Smooth muscle cell (in vitro differentiated cells): Measurements from ENCODE around the gene SLPI. TPM values are rescaled to one million over a fixed set of nuclear protein-coding genes. Genes with fewer than 3 reads are reported as not detected.

Experiments used
- DNase-seq: peaks from one replicate; lab custom pipeline; 2025; ENCODE audit not compliant: unreplicated experiment; lab: John Stamatoyannopoulos, UW
- H2AFZ ChIP-seq: fragments of 200-600 bp; sonication (generic); 2 replicates; pipeline ENCODE4 v1.6.0; 2016; ENCODE audit warnings: antibody characterized with exemption, low read depth, mild to moderate bottlenecking
- H3F3A ChIP-seq: fragments of 200-600 bp; sonication (generic); 2 replicates; pipeline ENCODE4 v1.6.0; 2017; ENCODE audit warnings: antibody characterized with exemption, low read depth
- H3K27ac ChIP-seq: fragments of 200-600 bp; sonication (generic); 2 replicates; pipeline ENCODE4 v1.5.1; 2016; ENCODE audit warnings: low read depth, mild to moderate bottlenecking
- H3K27me3 ChIP-seq: fragments of 200-600 bp; sonication (generic); 2 replicates; pipeline ENCODE4 v1.6.1; 2016; ENCODE audit warnings: low read depth, mild to moderate bottlenecking
- H3K36me3 ChIP-seq: fragments of 200-600 bp; sonication (generic); 2 replicates; pipeline ENCODE4 v1.5.1; 2016; ENCODE audit warnings: low read depth
- H3K4me1 ChIP-seq: fragments of 200-600 bp; sonication (generic); 2 replicates; pipeline ENCODE4 v1.5.1; 2016; ENCODE audit warnings: low read depth
- H3K4me2 ChIP-seq: fragments of 200-600 bp; sonication (generic); 2 replicates; pipeline ENCODE4 v1.6.0; 2016; ENCODE audit warnings: mild to moderate bottlenecking
- H3K4me3 ChIP-seq: fragments of 200-600 bp; sonication (generic); 2 replicates; pipeline ENCODE4 v1.5.1; 2016; ENCODE audit warnings: mild to moderate bottlenecking
- H3K79me2 ChIP-seq: fragments of 200-600 bp; sonication (generic); 2 replicates; pipeline ENCODE4 v1.6.0; 2016; ENCODE audit warnings: low read depth, mild to moderate bottlenecking
- H3K9ac ChIP-seq: fragments of 200-600 bp; sonication (generic); 2 replicates; pipeline ENCODE4 v1.6.0; 2016; ENCODE audit warnings: low read depth
- H3K9me3 ChIP-seq: fragments of 200-600 bp; sonication (generic); replicated peaks from 2 replicates; pipeline ENCODE4 v1.5.1; 2016; ENCODE audit warnings: low read depth
- H4K20me1 ChIP-seq: fragments of 200-600 bp; sonication (generic); 2 replicates; pipeline ENCODE4 v1.6.0; 2016; ENCODE audit warnings: low read depth
- WGBS: methylation state at CpG from one replicate; pipeline ENCODE4 v1.1.7; 2016; ENCODE audit warnings: low lambda C conversion rate; 5-methylcytosine and 5-hydroxymethylcytosine counted together
- polyA plus RNA-seq: library from polyadenylated mRNA; unstranded; fragments of >200 nt; fragmentation: Nextera tagmentation; extraction: Ambion mirVana; gene quantifications from 2 replicates; pipeline ENCODE4 v1.2.1, GENCODE V29; 2016
- total RNA-seq: library from RNA; depleted of rRNA; stranded (reverse); fragments of >200 nt; gene quantifications from 2 replicates; pipeline ENCODE4 v1.2.3, GENCODE V29; 2014
- TF ChIP-seq, protein P1 (sequence below): fragments of 200-600 bp; sonication (generic); IDR thresholded peaks from 2 replicates; pipeline ENCODE4 v1.5.1; 2017; ENCODE audit warnings: borderline replicate concordance, mild to moderate bottlenecking, antibody characterized with exemption; ENCODE audit not compliant: insufficient read depth, poor library complexity, severe bottlenecking

The SLPI gene
- total and polyA plus RNA-seq, 2 experiments from 2014 or later = 0.63 to 3.1 TPM

- no peak overlapping the region for H3K27ac ChIP-seq
- no peaks in the 10 kb centered on the region for H3K79me2 ChIP-seq
- WGBS = 91% methylated on average over 3 of the region's 3 CpGs
- DNase-seq = no peak
- H4K20me1 ChIP-seq = no peaks in the 10 kb centered on the region
- no peaks in the 10 kb centered on the region for H3K4me1 ChIP-seq
- TF ChIP-seq, protein P1, sequence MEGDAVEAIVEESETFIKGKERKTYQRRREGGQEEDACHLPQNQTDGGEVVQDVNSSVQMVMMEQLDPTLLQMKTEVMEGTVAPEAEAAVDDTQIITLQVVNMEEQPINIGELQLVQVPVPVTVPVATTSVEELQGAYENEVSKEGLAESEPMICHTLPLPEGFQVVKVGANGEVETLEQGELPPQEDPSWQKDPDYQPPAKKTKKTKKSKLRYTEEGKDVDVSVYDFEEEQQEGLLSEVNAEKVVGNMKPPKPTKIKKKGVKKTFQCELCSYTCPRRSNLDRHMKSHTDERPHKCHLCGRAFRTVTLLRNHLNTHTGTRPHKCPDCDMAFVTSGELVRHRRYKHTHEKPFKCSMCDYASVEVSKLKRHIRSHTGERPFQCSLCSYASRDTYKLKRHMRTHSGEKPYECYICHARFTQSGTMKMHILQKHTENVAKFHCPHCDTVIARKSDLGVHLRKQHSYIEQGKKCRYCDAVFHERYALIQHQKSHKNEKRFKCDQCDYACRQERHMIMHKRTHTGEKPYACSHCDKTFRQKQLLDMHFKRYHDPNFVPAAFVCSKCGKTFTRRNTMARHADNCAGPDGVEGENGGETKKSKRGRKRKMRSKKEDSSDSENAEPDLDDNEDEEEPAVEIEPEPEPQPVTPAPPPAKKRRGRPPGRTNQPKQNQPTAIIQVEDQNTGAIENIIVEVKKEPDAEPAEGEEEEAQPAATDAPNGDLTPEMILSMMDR = no peak
- no peaks in the 10 kb centered on the region for H3K36me3 ChIP-seq
- no peaks in the 10 kb centered on the region for H3F3A ChIP-seq
- H3K9me3 ChIP-seq = no peaks in the 10 kb centered on the region
- no peak overlapping the region for H3K4me3 ChIP-seq
- H3K9ac ChIP-seq = no peak overlapping the region
- no peak overlapping the region for H3K4me2 ChIP-seq
- H2AFZ ChIP-seq = no peak overlapping the region
- peaks cover 11% of the 10 kb centered on the region for H3K27me3 ChIP-seq
Observed at GRCh38 chr20:45269056-45269455, 14.7 kb upstream of the SLPI start.

GRCh38 chr20:45268531-45268930 lies 14.2 kb upstream of the SLPI start:
- WGBS = 80% methylated on average over 3 of the region's 3 CpGs
- DNase-seq = no peak
- H3K27ac ChIP-seq = no peak overlapping the region

DNA sequence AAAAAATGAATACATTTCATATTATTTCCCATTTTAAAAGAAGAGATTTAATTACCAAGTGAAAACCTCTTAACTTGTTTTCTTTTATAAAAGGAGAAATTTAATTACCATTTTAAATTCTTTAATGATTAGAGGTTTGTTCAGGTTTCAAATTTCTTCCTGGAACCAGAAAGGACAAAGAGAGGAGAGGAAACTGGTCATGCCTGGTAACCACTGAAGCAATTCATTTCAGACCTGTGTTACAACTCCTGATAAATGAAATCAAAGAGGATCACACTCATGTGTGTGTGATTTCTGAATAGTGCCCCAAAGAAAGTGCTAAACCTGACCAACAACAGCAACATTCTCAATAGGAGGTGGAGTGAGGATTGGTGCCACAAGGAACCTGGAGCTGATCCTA lies 12.6 kb upstream of the SLPI start:
- no peak for DNase-seq
- Histone ChIP-seq H3K79me2 (no peaks in the 10 kb centered on the region), H3K27me3 (peaks cover 11% of the 10 kb centered on the region), H2AFZ (no peak overlapping the region), H3K4me3 (no peak overlapping the region), H3K9ac (no peak overlapping the region), H3F3A (no peaks in the 10 kb centered on the region), H3K4me1 (no peaks in the 10 kb centered on the region), H4K20me1 (no peaks in the 10 kb centered on the region), H3K4me2 (no peak overlapping the region), H3K36me3 (no peaks in the 10 kb centered on the region), H3K9me3 (no peaks in the 10 kb centered on the region), H3K27ac (no peak overlapping the region)
- TF ChIP-seq, protein P1 = no peak

More at GRCh38 chr20:45268531-45268930, 14.2 kb upstream of the SLPI start:
- H3K79me2 ChIP-seq = no peaks in the 10 kb centered on the region
- H3K4me2 ChIP-seq = no peak overlapping the region
- no peaks in the 10 kb centered on the region for H3F3A ChIP-seq
- H3K9me3 ChIP-seq = no peaks in the 10 kb centered on the region
- no peak overlapping the region for H2AFZ ChIP-seq
- no peak overlapping the region for H3K9ac ChIP-seq
- H3K27me3 ChIP-seq = peaks cover 11% of the 10 kb centered on the region
- no peaks in the 10 kb centered on the region for H4K20me1 ChIP-seq
- TF ChIP-seq, protein P1 = no peak
- H3K36me3 ChIP-seq = no peaks in the 10 kb centered on the region
- no peak overlapping the region for H3K4me3 ChIP-seq
- no peaks in the 10 kb centered on the region for H3K4me1 ChIP-seq

DNA sequence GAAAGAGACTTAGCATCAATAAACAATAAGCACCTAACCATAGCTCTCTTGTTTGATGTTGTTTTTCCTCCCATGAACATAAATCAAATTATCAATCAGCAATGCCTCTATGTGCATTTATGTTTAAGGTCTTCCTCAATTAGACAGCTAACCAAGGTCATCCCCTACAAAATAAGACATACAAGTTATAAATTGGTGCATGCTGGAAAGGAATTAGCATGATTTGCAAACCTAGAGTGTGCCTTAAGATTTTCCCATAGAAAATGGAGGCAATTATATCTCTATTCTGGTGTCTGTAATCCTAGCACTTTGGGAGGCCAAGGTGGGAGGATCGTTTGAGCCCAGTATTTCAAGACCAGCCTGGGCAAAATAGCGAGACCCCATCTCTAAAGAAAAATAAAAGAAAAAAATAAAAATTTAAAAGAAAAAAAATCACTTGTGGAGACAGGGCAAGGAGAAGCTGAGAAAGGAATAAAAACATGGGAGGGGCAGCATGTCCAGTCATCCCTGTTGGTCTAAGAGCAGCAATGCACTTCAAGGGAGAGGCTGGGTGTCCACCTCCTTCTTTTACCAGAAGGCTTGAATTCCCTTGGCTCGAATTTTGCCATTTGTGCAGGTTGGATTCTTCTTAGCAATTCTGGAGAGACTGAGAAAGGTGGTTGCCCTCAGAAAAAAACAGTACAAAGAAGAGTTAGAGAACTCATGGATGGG lies 9.3 kb upstream of the SLPI start:
- H3K9ac ChIP-seq = no peak overlapping the region
- H3K79me2 ChIP-seq = no peaks in the 10 kb centered on the region
- 87% methylated on average over 3 of the region's 3 CpGs for WGBS
- no peaks in the 10 kb centered on the region for H3F3A ChIP-seq
- H3K36me3 ChIP-seq = no peaks in the 10 kb centered on the region
- H3K4me3 ChIP-seq = no peak overlapping the region
- TF ChIP-seq, protein P1 = no peak
- H3K4me2 ChIP-seq = no peak overlapping the region
- H3K4me1 ChIP-seq = no peaks in the 10 kb centered on the region
- H3K9me3 ChIP-seq = no peaks in the 10 kb centered on the region
- H4K20me1 ChIP-seq = no peaks in the 10 kb centered on the region
- peaks cover 25% of the 10 kb centered on the region for H3K27me3 ChIP-seq
- no peak for DNase-seq
- no peak overlapping the region for H2AFZ ChIP-seq
- H3K27ac ChIP-seq = no peak overlapping the region
